ENCODE results near the gene KCNH8.

DNA sequence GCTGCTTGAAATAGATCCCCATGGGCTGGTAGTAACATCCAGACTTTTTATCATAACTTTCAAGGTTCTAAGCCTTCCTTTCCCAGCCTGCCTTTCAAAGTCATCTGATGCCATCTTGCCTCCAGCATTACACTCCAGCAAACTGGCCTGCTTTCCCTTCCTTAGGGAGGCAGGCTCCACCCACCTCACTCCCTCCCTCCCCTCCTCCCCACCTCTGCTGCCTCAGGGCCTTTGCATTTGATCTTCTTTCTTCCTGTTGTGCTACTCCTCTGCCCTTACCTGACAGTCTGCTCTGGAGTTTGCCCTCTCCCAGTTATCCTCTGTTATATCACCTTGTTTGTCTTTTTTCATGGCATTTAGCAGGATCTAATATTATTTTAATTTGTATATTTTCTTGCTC lies 319.5 kb downstream of the KCNH8 start:
- TF ChIP-seq, protein P1, sequence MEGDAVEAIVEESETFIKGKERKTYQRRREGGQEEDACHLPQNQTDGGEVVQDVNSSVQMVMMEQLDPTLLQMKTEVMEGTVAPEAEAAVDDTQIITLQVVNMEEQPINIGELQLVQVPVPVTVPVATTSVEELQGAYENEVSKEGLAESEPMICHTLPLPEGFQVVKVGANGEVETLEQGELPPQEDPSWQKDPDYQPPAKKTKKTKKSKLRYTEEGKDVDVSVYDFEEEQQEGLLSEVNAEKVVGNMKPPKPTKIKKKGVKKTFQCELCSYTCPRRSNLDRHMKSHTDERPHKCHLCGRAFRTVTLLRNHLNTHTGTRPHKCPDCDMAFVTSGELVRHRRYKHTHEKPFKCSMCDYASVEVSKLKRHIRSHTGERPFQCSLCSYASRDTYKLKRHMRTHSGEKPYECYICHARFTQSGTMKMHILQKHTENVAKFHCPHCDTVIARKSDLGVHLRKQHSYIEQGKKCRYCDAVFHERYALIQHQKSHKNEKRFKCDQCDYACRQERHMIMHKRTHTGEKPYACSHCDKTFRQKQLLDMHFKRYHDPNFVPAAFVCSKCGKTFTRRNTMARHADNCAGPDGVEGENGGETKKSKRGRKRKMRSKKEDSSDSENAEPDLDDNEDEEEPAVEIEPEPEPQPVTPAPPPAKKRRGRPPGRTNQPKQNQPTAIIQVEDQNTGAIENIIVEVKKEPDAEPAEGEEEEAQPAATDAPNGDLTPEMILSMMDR (IDR thresholded peaks at IDR 0.05; ENCODE audit: poor library complexity): no peak
- no peak for TF ChIP-seq EZH2phosphoT487 (IDR thresholded peaks at IDR 0.05; ENCODE audit: low read depth, severe bottlenecking, unreplicated experiment)
